ENCODE results near the gene POU6F2. TPM values are rescaled to one million over a fixed set of nuclear protein-coding genes. Genes with fewer than 3 reads are reported as not detected.
"Not testable (repeated sequence)": the region's sequence is repeated elsewhere in the genome, so short reads cannot be mapped to it uniquely, and the experiment has no call there.

The POU6F2 gene, protein sequence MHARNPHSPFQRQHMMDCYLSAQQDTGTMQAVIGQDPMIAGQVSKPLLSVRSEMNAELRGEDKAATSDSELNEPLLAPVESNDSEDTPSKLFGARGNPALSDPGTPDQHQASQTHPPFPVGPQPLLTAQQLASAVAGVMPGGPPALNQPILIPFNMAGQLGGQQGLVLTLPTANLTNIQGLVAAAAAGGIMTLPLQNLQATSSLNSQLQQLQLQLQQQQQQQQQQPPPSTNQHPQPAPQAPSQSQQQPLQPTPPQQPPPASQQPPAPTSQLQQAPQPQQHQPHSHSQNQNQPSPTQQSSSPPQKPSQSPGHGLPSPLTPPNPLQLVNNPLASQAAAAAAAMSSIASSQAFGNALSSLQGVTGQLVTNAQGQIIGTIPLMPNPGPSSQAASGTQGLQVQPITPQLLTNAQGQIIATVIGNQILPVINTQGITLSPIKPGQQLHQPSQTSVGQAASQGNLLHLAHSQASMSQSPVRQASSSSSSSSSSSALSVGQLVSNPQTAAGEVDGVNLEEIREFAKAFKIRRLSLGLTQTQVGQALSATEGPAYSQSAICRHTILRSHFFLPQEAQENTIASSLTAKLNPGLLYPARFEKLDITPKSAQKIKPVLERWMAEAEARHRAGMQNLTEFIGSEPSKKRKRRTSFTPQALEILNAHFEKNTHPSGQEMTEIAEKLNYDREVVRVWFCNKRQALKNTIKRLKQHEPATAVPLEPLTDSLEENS
- polyA plus RNA-seq (ENCODE audit: low read depth in 6 of 6): not detected

DNA sequence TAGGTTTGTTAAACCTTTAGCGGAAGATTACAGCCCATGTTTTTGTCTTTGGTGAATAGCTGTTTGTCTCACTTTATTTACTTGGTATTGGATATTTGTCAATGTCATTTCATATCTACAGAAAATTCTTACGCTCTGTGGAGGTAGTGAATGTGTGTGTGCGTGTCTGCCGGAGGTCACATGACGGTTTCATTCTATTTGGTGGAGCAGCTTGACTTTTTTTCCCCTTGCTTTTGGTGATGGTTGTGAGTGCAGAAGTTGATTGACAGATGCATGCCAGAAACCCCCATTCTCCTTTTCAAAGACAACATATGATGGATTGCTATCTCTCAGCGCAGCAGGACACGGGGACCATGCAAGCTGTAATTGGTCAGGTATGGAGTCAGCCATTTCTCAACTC is at the start of gene POU6F2:
Gene POU6F2 (plus strand): TSS at position 225 of the 400 bp plus-strand sequence. CDS start 45 bp downstream, at position 270.
- Mint-ChIP-seq H3K27ac (peak within 1 kb of the TSS in 1 of 6 donors; percentile 42), H3K27me3 (peaks cover 49 to 71% (median 58%) of the 10 kb centered on the region in 3 donors), H3K4me3 (no peak within 1 kb of the TSS), H3K9me3 (no peaks in the 10 kb centered on the region), H3K36me3 (no peaks in the 10 kb centered on the region), H3K4me1 (peaks cover 0 to 7% (median 5%) of the 10 kb centered on the region in 3 donors)
- ATAC-seq (ENCODE audit: low read depth in 2 of 2): no peak
- DNase-seq: no peak

DNA sequence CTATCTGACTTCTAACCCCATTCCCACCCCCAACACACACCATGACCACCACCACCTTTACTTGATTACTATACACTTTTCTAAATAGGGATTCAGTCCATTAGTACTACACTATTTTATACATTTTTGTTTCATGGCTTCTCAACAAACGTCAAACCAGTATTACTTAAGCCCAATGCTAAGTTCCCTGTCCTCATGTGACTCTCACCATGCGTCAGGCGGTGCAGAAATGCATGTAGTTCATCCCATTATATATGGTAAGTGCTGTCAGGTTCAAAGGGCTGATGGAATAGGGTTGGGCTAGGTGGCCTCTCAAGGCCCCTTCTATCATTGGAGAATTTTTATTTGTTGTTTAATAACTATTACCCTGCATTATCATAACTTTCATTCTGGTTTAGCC is 49.2 kb upstream of the POU6F2 start:
- peaks cover 0 to 5% (median 0%) of the 10 kb centered on the region in 3 donors for H3K4me1 Mint-ChIP-seq
- ATAC-seq (ENCODE audit: low read depth in 2 of 2): no peak
- H3K9me3 Mint-ChIP-seq: no peaks in the 10 kb centered on the region
- H3K4me3 Mint-ChIP-seq: no peak overlapping the region
- DNase-seq: no peak
- H3K27ac Mint-ChIP-seq: peak overlapping the region in 1 of 6 donors; percentile 4
- no peaks in the 10 kb centered on the region for H3K36me3 Mint-ChIP-seq
- peaks cover 0 to 9% (median 6%) of the 10 kb centered on the region in 3 donors for H3K27me3 Mint-ChIP-seq

DNA sequence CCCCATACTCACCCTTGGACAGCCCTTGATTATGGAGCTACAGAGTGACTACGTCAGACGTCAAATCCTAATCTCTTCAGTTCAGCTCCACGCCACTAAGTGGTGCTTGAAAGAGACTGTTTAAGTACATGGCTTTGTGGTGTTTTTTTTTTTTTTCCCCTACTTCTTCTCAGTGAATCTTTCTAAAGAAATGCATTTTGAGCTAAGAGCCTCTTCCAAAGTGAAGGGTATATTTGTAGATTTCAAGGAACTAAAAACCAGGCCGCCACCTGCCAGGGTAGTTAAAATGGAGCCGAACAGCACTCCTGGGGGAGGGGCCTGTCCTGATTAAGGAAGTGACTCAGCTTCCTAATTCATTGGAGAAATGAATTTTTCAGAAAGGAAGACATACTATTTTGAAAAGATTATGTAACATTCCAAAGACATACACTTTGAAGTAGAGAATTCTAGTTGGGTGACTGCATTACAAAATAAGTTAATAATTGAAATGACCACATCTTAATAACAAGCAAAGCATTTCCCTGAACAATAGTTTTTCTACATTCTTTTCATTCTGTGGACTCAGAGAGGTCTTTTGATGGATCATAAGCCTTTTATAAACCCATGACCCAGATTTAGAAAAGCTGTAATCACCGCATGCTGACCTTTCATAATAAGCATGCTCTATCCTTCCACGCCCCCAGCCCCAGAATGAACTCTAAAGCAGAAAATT is 48.1 kb upstream of the POU6F2 start:
- peaks cover 0 to 5% (median 0%) of the 10 kb centered on the region in 3 donors for H3K4me1 Mint-ChIP-seq
- no peak overlapping the region for H3K27ac Mint-ChIP-seq
- H3K9me3 Mint-ChIP-seq: no peaks in the 10 kb centered on the region
- H3K36me3 Mint-ChIP-seq: no peaks in the 10 kb centered on the region
- ATAC-seq (ENCODE audit: low read depth in 2 of 2): no peak
- H3K4me3 Mint-ChIP-seq: no peak overlapping the region
- peaks cover 0 to 9% (median 6%) of the 10 kb centered on the region in 3 donors for H3K27me3 Mint-ChIP-seq
- no peak for DNase-seq

DNA sequence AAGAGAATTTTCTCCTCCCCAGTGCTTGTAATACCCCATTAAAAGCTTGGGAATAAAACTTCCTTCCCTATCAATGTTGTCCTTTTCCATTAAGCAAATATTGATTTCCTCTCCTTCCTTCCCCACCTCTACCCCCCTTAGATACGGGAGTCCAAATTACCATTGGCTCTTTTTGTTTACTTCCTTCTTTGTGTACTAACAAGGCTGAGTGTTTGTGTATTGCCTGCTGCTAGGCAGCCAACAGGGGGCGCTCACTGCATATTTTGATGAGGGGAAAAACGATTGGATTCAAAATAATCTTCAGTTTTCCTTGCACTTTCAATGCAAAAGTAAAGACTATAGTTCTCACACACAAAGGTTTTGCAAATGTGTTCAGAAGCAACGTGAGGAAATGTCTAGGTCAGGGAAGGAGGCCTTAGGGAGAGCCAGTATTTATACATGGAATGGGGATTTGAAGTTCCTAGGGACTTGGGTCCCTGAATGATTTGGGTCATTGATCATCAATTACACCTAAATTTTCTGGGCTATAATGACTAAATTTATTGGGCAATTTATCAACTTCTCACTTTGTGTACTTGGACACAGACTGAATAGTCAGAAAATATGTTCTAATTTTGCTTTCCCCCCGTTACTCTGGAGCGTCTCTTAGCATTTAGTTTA is 45.1 kb upstream of the POU6F2 start:
- ATAC-seq (ENCODE audit: low read depth in 2 of 2) (peak in 1 of 2 donors; percentile 44), DNase-seq (peak; percentile 15)
- Mint-ChIP-seq H3K27me3 (peaks cover 0 to 4% (median 2%) of the 10 kb centered on the region in 3 donors), H3K36me3 (no peaks in the 10 kb centered on the region), H3K27ac (peak overlapping the region in 2 of 6 donors; percentile 16 to 51), H3K9me3 (no peaks in the 10 kb centered on the region), H3K4me3 (no peak overlapping the region), H3K4me1 (peaks cover 0 to 5% (median 0%) of the 10 kb centered on the region in 3 donors)

DNA sequence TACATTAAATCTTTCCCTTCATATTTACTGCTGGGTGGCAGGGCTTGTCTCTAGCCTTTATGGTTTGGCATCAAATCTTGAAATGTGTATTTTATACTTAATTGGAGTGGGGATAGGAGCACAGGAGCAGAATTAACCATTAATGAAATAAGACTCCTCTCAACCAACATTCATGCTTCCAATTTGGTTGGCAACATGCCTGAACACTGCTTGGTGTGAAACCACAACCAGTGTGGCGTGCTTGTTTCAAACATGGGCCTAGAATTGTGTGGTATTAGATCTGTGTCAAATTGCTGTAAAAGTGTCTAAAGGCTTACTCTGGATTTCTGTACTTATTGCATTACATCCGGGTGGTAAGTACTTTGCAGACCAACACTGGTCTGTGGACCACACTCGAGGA is 43.7 kb upstream of the POU6F2 start:
- no peaks in the 10 kb centered on the region for H3K36me3 Mint-ChIP-seq
- no peak overlapping the region for H3K27ac Mint-ChIP-seq
- ATAC-seq (ENCODE audit: low read depth in 2 of 2) (no peak), DNase-seq (no peak)
- peaks cover 0 to 5% (median 0%) of the 10 kb centered on the region in 3 donors for H3K4me1 Mint-ChIP-seq
- H3K4me3 Mint-ChIP-seq: no peak overlapping the region
- no peaks in the 10 kb centered on the region for H3K9me3 Mint-ChIP-seq
- H3K27me3 Mint-ChIP-seq: no peaks in the 10 kb centered on the region

DNA sequence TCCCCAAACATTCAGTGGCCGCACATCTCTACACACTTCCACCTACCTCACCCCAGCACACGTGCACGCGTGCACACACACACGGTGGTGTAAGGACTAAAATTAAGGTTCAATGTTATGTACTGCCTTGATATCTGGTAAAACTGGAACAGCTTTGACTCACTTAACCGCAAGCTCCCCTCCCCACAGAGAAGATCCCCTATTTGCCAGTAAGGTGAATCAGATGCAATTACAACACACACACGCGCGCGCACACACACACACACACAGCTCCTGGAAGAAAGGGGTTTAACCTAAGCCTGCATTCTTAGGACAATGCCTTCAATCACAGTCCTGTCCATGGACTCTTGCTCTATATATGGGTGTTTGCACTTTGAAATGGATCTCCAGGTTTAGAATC is 43.2 kb upstream of the POU6F2 start:
- peaks cover 0 to 5% (median 0%) of the 10 kb centered on the region in 3 donors for H3K4me1 Mint-ChIP-seq
- no peaks in the 10 kb centered on the region for H3K9me3 Mint-ChIP-seq
- H3K27ac Mint-ChIP-seq: peak overlapping the region in 1 of 6 donors; percentile 36
- no peaks in the 10 kb centered on the region for H3K36me3 Mint-ChIP-seq
- H3K4me3 Mint-ChIP-seq: no peak overlapping the region
- H3K27me3 Mint-ChIP-seq: no peaks in the 10 kb centered on the region
- ATAC-seq (ENCODE audit: low read depth in 2 of 2): no peak
- no peak for DNase-seq

DNA sequence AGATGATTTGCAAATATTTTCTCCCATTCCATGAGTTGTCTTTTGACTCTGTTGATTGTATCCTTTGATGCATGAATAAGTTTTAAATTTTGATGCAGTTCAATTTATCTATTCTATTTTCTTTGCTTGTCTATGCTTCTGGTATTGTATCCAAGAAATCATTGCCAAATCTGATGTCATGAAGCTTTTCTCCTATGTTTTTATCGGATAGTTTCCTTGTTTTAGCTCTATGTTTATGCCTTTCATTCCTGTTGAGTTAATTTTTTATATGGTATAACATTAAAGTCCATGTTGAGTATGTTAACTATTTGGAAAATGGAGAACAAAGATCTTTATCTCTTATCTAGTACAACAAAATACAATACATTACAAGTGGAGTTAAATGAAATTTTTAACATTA is 41.1 kb upstream of the POU6F2 start:
- Mint-ChIP-seq H3K36me3 (no peaks in the 10 kb centered on the region), H3K9me3 (no peaks in the 10 kb centered on the region), H3K4me1 (peaks cover 0 to 5% (median 0%) of the 10 kb centered on the region in 3 donors), H3K27ac (peak overlapping the region in 1 of 6 donors; percentile 61), H3K27me3 (no peaks in the 10 kb centered on the region), H3K4me3 (no peak overlapping the region)
- DNase-seq (no peak), ATAC-seq (ENCODE audit: low read depth in 2 of 2) (no peak)

DNA sequence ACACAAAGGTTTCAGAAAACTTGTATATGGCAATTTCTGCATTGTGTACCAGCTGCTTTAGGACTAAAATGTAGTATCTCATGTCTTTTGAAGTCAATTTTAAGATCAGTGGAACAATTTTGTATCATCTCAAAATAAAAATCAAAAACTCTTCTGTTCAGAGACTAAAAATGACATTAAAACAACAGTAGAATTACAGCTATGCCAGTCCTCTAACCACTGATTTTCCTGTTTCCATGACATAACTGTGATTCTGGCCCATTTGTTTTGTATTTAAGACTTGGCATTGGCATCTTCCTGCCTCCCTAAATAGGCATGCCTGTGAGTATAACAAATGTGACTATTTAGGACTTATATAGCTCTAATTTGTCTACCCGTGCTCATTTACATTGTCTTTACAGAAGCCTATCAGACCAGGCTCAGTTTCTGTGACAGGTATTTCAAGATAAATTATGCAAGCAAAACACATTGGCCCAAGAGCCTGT is 39.7 kb upstream of the POU6F2 start:
- no peak for DNase-seq

DNA sequence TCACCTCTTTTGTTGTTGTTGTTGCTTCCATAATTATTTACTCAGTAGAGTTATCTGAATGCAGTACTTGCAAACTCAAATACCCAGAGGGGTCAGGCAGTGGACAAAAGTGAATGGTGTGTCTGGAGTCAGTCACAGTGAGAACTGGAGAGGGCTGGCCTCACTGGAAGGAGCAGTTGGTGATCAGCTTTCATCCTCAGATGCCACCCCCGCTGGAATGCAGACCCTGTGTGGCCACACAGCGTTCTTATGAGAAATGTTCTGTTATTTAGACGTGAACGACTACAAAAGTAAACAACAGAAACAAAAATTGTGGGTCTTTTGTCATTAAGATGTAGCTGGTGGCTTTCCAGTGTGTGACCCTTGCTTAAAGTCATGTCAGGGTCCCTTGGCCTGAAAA is 39.1 kb upstream of the POU6F2 start:
- no peaks in the 10 kb centered on the region for H3K4me1 Mint-ChIP-seq
- peaks cover 0 to 5% (median 0%) of the 10 kb centered on the region in 7 donors for H3K9me3 Mint-ChIP-seq
- no peak overlapping the region for H3K4me3 Mint-ChIP-seq
- H3K27me3 Mint-ChIP-seq: peaks cover 0 to 9% (median 6%) of the 10 kb centered on the region in 3 donors
- ATAC-seq (ENCODE audit: low read depth in 2 of 2) (no peak), DNase-seq (no peak)
- H3K27ac Mint-ChIP-seq: no peak overlapping the region
- no peaks in the 10 kb centered on the region for H3K36me3 Mint-ChIP-seq

More for the DNA sequence above, 39.7 kb upstream of the POU6F2 start:
- Mint-ChIP-seq H3K27ac (no peak overlapping the region), H3K4me3 (no peak overlapping the region), H3K27me3 (peaks cover 0 to 8% (median 6%) of the 10 kb centered on the region in 3 donors), H3K4me1 (no peaks in the 10 kb centered on the region), H3K36me3 (no peaks in the 10 kb centered on the region), H3K9me3 (peaks cover 0 to 5% (median 0%) of the 10 kb centered on the region in 7 donors)
- no peak for ATAC-seq (ENCODE audit: low read depth in 2 of 2)

DNA sequence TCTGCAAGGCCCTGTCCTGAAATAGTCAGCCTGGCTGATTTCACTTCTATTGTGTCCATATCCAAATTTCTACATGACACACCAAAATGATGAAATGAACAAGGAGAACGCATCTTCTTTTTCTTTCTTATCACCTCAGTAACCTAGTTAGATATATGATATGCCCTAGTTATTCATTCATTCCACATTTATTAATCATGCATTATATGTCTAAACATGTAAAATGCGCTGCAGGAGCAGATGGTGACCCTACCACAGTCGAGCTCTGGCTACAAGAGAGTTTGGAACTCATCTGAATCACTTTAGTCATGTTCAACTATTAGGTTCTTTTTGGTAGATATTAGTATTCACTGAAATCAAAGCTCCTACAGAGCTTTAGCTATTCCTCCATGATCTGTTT is 36.9 kb upstream of the POU6F2 start:
- Mint-ChIP-seq H3K9me3 (peaks cover 0 to 5% (median 0%) of the 10 kb centered on the region in 7 donors), H3K36me3 (no peaks in the 10 kb centered on the region), H3K27ac (no peak overlapping the region), H3K4me1 (no peaks in the 10 kb centered on the region), H3K4me3 (no peak overlapping the region), H3K27me3 (peaks cover 0 to 15% (median 6%) of the 10 kb centered on the region in 3 donors)
- no peak for ATAC-seq (ENCODE audit: low read depth in 2 of 2)
- DNase-seq: no peak

DNA sequence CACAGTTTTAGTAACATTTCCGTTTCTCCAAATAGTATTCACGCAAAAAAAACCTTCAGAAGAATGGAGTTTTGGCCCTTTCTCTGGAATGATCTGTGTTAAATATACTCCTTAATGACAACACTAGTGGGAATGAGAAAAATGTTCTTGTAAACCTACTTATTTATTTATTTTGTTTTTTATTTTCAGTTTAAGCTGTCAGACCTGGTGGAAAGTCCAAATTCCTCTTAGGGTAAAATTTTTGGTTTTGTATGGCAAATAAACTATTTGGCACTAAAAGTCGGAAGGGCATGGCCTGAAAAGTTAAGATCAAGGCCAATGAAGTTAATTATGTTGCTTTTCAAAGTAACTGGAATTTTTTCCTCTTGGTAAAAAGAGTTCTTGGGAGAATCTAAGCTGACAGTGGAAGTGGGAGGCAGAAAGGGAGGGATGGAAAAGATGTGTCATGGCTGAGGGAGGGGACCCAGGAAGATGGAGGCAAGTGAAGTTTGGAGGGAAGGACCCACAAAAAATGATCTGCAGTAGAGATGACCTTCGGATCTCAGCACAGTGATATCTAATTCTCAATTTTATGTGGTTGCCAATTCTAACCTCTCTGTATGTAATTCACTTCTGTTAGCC is 35.2 kb upstream of the POU6F2 start:
- DNase-seq (no peak), ATAC-seq (ENCODE audit: low read depth in 2 of 2) (no peak)
- peaks cover 0 to 22% (median 6%) of the 10 kb centered on the region in 3 donors for H3K27me3 Mint-ChIP-seq
- no peak overlapping the region for H3K27ac Mint-ChIP-seq
- no peaks in the 10 kb centered on the region for H3K36me3 Mint-ChIP-seq
- H3K9me3 Mint-ChIP-seq: peaks cover 0 to 5% (median 0%) of the 10 kb centered on the region in 7 donors
- H3K4me1 Mint-ChIP-seq: no peaks in the 10 kb centered on the region
- no peak overlapping the region for H3K4me3 Mint-ChIP-seq

DNA sequence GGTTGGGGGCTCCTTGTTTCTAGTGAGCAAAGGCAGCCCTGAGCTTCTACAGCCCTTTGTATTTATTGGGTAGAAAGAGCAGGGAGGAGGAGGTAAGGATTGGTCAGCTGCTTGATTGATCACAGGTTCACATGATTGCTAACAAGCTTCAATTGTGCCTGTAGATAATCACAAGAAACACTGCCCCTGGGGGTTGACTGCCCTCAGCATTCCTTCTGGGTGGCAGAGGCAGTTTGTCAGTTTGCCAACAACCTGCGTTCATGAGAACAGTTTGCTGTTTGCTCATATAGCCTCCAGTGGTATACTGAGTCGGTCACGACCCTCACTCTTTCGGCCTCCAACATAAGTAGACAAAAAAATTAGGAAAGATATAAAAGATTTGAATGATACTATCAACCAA is 30.2 kb upstream of the POU6F2 start:
- not testable (repeated sequence) for H3K9me3 Mint-ChIP-seq; H3K36me3 Mint-ChIP-seq; ATAC-seq (ENCODE audit: low read depth in 2 of 2); DNase-seq; H3K27ac Mint-ChIP-seq; H3K4me3 Mint-ChIP-seq; H3K4me1 Mint-ChIP-seq
- H3K27me3 Mint-ChIP-seq: peaks cover 9 to 19% (median 12%) of the 10 kb centered on the region in 3 donors

Measured in naive B cell (primary cell).